Left renal pelvis (tissue), 4 donors: ENCODE measurements around the gene RAB10. TPM values are rescaled to one million over a fixed set of nuclear protein-coding genes. Genes with fewer than 3 reads are reported as not detected.
"Not testable (repeated sequence)": the region's sequence is repeated elsewhere in the genome, so short reads cannot be mapped to it uniquely, and the experiment has no call there.

Experiments
- DNase-seq, 4 donors: peaks; one replicate each; pipeline ENCODE4 v3.0.0-alpha.2; 2013; ENCODE audit warnings: low read depth in 4 of 4, low spot score in 3 of 4
- polyA plus RNA-seq, 4 donors: library from polyadenylated mRNA; unstranded; fragments of 120-200 nt; gene quantifications; one replicate each; pipeline ENCODE4 v1.2.1, GENCODE V29; 2013; ENCODE audit not compliant: insufficient read length in 4 of 4

RAB10 gene
- polyA plus RNA-seq, 4 donors = 111 to 168 (median 144) TPM

DNA sequence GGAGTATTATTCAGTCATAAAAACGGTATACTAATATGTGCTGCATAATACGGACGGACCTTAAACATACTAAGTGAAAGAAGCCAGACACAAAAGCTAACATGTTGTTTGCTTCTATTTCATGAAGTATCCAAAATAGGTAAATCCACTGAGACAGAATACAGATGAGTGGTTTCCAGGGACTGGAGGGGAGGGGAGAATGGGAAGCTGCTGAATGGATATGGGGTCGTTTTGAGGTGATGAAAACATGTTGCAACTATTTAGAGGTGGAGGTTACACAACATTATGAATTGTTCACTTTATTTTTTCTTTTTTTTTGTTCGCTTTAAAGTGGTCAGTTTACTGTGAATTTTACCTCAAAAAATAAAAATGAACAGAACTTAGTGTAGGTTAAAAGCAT is 52.9 kb downstream of the RAB10 start:
- DNase-seq = no peak

DNA sequence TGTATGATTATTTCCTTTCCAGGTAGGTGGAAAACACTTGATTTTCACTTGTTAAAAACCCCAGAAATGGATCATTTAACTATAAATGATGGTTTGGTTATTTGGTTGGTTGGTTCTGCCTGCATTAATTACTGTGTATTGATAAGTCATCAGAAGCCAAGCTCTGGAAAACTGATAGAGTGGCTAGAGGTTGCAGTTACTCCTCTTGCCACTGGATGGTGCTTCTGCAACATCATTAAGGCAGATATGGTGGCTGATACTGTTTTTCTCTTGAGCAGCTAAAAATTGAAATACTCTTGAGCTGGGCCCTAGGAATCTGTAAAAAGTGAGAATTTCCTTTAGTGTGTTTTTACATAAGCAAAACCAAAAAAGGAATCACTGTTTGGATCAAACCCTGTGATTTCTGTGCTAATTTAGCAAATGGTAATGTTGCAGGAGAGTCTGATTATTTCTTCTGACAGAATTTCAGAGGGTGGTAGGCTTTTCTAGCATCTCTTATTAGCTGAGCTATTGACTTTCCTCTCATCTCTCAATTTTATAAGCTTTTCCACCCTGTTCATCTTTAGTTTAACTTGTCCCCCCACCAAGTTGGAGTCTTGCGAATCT is 54.3 kb downstream of the RAB10 start:
- no peak for DNase-seq

DNA sequence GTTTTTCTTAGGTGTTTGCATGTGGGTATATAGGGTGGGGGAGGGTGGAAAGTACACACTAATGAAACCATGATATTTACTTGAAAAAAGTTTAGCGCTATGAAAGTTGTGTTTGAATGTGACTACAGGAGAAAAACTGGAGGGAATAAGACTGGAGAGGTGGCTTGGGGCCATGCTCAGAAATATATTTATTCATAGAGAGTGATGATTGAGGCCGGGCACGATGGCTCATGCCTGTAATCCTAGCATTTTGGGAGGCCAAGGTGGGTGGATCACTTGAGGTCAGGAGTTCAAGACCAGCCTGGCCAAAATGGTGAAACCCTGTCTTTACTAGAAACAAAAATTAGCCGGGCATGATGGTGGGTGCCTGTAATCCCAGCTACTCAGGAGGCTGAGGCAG is 55.0 kb downstream of the RAB10 start:
- not testable (repeated sequence) for DNase-seq

DNA sequence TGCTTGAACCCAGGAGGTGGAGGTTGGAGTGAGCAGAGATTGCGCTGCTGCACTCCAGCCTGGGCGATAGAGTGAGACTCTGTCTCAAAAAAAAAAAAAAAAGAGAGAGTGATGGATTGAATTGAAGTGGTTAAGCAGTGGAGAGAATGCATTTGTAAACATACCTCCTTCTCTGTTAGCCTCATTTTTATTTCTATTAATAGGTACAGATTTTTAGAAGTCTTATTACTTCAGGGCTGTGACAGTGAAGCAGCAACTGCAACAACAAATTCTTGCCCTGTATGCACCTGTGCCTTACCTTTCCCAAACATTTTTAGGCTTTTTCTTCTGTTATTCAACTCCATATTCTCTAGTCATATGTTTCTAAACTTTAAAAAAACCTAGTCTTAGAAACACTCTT is 55.5 kb downstream of the RAB10 start:
- DNase-seq = no peak

DNA sequence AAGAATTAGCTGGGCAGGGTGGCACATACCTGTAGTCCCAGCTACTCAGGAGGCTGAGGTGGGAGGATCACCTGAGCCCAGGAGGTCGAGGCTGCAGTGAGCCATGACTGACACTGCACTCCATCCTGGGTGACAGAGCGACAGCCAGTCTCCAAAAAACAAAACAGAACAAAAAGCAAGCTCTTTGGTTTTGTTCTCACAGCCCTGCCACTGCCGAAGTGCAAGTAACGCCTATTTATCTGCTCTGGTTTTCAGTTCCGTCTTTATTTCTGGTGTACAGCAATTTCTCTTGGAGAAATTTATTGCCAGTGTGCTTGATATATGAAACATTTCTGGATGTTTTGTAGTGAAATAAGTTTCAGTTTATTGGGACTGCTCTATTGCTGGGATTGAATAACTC is 61.9 kb downstream of the RAB10 start:
- no peak for DNase-seq

DNA sequence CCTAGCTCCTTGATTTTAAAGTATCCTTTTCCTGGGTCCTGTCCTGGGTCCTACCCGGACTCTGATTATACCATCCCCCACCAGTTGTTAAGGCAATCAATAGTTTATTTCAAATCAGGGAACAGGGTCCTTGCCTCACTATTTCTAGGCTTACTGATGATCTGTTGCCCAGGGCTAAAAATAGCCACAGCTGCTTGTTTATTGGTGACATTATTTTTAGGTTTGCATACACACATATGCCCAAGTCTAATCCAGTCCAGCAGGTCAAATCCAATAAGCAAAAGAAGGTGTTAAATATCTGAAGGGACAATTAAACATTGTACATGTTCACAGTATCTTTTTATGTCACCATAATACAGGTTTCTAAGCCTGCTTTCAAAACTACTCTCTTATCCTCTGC is 66.0 kb downstream of the RAB10 start:
- no peak for DNase-seq

DNA sequence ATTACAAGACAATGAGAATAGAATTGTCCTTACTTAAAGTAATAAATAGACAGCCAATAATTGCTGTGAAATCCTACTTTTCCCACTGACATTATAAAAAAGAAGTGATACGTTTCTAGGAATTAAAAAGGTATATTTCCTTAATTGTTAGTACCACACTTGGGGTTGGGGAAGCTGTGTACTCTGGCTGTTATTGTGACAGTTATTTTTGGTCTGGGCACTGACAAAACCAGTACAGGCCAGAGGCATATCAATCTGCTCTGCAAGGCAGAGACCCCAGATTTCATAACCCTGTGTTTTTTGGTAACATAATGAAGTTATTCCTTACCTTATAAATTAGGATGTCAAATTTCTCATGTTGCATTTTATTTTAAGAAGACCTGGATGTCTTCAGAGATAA is 66.5 kb downstream of the RAB10 start:
- no peak for DNase-seq

DNA sequence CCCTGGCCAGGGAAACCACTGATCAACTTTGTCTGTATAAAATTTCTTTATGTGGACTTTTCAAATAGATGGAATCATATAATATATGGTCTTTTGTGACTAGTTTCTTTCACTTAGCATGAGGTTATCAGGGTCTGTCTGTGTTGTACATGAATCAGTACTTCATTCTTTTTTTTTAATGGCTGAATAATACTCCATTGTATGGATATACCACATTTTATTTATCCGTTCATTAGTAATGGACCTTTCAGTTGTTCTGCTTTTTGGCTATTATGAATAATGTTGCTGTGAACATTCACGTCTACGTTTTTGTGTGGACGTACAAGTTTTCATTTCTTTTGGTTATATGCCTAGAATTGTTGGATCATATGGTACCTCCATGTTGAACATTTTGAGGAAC is 69.9 kb downstream of the RAB10 start:
- no peak for DNase-seq

DNA sequence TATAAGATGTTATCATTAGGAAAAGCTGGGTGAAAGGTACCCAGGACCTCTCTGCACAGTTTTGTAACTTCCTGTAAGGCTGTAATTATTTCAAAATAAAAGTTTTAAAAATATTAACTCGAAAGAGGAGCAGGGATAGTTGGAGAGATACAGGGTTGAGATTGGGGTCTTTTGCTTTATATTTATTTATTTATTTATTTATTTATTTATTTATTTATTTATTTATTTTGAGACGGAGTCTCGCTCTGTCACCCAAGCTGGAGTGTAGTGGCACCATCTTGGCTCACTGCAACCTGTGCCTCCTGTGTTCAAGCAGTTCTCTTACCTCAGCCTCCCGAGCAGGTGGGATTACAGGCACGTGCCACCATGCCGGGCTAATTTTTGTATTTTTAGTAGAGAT is 74.8 kb downstream of the RAB10 start:
- DNase-seq = not testable (repeated sequence)

DNA sequence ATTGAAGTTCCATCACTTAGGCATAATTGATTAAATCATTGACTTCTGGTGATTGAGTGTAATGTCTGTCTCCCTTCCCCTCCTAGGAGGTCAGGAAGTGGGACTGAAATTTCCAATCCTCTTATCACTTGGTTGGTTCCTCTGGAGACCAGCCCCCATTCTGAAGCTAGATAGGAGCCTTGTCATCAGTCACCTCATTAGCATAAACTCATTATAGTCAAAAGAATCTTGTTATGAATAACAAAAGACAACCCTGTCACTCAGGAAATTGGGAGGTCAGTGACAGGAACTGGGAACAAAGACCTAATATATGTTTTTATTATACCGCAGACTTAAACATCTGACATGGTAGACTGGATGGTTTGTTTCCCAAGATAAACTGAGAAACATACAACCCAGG is 78.3 kb downstream of the RAB10 start:
- DNase-seq = no peak

DNA sequence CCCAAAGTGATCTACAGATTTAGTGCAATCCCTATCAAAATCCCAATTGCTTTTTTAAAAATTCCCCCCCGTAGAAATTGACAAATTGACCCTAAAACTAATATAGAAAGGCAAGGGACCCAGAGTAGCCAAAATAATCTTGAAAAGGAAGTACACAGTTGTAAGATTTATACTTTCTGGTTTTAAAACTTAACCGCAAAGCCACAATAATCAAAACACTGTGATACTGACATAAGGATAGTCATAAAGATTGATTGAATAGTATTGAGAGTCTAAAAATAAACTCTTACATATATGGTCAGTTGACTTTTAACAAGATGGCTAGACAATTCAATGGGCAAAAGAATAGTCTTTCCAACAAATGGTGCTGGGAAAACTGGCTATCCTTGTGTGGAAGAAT is 80.3 kb downstream of the RAB10 start:
- no peak for DNase-seq

DNA sequence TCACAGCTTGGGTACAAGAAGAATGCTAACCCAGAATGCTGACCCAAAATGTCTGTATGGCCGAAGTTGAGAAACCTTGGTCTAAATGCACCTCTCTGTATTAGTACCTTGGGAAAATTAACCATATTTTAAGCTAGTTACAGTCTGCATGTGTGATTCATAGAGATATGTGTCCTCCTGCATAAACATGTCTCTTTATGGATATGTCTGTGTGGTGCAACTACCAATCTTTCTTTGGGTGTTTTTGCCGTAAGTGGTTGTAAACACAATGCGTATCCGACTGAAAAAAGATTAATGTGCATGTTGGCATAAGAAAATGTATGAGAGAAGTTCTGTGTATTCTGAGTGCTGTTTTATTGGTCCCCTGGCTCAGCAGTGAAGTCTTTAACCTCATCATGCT is 84.8 kb downstream of the RAB10 start:
- DNase-seq = no peak

DNA sequence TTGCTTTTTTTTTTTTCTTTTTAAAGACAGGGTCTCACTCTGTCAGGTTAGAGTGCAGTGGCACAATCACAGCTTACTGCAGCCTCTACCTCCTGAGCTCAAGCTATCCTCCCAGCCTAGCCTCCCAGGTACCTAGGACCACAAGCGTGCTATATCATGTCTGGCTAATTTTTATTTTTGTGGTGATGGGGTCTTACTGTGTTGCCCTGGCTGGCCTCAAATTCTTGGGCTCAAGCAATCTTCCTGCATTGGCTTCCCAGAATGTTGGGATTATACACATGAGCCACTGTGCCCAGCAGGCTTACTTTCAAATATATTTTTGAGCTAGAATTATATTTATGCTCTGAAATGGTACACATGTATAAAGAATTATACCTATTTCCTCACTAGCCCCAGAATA is 85.6 kb downstream of the RAB10 start:
- DNase-seq = no peak

DNA sequence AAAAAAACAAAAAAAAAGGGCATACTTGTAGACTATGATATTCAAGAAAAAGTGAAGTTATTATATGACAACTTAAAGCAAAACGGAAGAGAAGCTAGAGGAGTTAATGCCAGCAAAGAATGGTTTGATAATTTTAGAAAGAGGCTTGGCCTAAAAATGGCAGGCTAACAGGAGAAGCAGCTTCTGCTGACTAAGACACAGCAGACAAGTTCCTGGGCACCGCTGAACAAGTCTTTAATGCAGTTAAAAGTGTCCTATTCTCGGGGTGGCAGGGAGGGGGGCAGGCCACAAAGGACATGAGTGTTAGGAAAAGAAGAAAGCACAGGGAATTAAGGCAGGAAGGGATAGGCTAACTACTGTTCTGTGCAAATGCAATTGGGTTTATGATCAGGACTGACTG is 88.7 kb downstream of the RAB10 start:
- DNase-seq = no peak

DNA sequence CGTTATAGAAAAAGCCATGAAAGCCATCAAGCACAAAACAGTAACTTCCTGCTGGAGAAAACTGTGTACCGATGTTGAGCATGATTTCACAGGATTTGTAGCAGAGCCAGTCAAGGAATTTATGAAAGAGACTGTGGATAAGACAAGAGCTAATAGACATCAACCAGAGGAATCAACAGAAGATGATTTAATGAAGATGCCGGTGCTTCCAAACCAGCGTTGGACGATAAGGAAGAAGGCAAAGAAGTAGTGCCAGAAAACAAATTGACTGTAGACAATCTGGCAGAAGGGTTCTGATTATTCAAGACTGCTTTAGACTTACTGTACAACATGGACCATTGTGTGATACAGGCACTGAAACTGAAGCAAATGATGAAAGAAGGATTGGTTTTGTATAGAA is 89.5 kb downstream of the RAB10 start:
- DNase-seq = no peak

DNA sequence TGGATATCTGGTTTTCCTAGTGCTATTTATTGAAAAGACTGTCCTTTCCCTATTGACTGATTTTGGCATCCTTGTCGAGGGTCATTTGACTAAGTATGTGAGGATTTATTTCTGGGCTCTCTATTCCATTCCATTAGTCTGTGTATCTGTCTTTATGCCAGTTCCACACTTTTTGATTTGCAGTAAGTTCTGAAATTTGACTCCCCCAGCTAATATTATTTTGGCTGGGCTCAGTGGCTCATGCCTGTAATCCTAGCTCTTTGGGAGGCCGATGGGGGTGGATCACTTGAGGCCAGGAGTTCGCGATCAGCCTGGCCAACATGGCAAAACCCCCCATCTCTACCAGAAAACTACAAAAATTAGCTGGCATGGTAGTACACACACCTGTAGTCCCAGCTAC is 92.2 kb downstream of the RAB10 start:
- DNase-seq = no peak

DNA sequence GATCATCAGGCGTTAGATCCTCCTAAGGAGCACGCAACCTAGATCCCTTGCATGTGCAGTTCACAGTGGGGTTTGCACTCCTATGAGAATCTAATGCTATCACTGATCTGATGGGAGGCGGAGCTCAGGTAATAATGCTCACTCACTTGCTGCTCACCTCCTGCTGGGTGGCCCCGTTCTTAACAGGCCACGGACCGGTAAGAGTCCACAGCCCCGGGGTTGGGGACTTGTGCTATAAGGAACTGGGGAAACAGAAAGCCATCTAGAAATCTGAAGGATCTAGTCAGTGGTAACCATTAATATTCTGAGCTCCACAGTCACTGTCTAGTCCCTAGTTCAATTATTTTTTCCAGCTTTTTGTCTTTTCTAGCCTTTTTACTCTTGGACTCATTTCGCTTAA is 94.3 kb downstream of the RAB10 start:
- DNase-seq = no peak

DNA sequence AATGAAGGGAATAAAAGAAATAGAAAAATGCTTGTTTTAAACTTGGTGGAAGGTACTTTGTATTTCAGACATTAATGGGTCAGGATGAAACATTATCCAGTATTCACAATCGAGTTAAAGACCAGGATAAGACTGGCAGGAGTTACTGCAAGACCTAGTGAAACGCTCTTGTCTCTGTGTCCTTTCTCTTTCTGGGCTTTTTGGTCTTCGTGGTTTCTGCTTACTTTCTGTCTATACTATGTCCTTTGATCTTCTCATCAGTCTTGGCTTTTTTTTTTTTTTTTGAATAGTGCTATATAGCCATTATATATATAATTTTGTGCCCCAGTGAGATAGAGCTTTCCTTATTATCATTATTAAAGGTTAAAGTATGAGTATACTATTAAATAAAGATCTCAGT is 96.9 kb downstream of the RAB10 start:
- DNase-seq = no peak

DNA sequence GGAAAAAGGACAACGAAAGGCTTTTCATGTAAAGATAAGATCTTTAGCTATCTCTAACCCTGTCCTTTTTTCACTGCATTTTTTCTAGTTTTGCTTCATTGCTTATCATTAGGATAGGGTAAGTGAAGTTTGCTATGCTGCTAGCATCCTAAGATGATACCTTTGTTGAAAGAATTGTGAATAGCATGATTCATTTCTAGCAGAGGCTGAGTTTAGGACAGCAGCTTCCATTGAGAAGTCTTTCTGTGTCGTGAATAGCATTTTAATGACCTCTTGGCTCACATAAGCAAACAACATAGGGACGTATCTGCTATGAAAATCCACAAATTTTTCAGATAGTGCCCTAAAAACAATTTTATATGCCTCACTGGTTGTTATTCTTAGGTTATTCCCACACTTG is 102.6 kb downstream of the RAB10 start:
- no peak for DNase-seq

DNA sequence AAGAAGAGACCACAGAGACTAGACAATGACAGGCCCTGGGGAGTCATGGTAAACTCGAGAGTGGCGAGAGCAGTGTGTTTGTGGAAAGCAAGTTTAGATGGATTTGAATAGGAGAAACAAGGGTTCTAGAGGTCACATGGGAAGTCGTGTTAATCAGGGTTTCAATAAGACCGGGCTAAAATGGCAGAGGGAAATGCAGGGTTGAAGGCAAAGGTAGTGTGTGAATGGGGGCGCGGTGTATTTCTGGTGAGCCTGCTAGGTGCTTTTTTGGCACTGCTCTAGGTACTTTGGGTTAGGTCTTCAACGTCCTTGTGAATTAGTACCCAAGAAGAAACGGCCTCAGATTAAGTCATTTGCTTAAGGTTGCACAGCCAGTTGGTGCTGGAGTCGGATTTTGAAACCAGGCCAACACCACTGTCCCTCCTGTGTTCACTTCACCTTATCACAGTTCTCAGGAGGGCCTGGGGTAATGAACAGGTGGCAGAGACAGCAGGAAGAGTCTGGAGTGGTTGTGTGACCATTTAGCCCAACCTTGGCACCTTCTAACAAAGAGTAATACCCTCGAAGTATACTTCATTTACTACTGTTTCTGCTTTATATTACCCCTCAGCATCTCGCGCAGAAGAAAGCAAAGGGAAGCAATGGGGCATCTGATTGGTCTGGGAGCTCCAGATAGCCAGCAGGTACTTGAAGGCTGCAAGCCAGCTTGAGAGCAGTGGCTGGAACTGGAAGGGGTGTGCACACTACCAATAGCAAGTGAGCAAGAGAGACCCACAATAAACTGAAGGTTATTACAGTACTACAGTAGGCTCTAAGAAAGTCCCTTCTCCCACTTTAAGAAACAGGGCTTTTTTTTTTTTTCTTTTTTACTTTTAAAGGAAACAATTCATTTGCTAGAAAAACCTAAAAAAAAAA is 105.6 kb downstream of the RAB10 start:
- DNase-seq = no peak

DNA sequence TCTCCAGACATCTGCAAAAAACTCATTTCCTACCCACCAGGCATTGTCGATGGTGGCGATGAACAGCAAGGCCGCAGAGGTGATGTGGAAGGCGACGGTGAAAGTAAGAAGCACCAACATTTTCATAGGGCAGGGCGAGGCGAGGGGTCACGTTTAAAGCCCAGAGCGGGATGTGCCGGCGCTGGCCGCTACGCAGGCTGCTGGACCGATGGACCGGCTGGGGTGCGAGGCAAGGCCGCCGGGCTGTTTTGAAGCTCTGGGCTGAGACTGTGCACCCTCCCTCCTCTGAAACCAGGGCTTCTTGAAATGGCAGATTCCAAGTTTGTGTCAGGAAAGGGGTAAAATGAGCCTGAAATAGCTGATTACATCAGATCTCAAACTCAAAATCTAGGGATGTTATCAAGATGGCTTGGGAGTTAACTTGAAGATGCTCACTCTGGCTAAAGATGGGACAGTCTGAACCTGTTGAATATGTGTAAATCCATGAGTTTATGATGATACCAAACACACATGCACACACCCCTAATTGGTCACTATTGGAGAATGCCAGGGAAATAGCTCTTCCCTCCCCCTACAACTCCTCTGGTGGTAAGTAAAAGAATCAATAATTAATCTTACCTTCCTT is 107.4 kb downstream of the RAB10 start:
- no peak for DNase-seq

DNA sequence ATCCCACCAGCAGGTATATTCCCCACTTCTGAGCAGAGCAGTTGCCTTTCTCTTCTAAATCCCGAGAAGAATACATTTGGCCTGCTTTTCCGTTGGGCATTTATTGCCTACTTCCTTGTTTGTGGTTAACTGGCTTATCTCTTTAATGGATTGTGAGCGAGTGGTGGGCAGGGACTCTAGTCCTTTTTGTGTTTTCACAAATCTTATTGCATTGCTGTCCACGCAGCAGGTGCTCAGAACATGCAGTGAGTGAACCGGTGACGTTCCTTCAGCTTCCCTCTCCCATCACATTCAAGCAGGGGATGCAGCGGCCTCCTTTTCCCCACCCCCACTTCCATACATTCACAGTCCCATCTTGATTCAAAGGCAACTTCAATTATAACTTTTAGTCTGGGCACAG is 110.1 kb downstream of the RAB10 start:
- DNase-seq = no peak
